HG03060 (cell line): ENCODE data around the gene TIGAR.

ENCODE experiments used
- ATAC-seq: cut with Tn5 transposase; IDR thresholded peaks from one replicate; pipeline ENCODE4 v1.9.1; 2021; ENCODE audit warnings: low read depth, moderate number of reproducible peaks; ENCODE audit not compliant: unreplicated experiment

The TIGAR gene

DNA sequence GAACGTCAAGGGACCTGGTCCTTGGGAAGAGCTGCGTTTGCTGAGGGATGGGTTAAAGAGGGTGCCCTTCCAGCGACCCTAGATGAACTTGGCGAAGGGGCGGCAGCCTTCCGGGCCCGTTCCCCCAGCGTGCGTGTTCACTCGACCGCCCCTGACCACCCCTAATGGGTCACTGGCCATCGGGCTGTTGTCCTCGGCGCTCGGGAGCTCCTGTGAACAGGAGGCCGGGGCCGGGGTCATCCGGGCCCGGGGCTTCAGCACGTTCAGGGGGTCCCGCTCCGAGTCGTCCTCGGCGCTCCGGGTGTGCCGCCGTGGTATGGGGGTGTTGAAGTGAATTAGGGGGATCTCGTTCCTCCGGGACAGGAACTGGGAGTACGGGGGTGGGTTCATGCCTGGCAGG lies 49.3 kb downstream of the TIGAR start:
- ATAC-seq, result no peak

DNA sequence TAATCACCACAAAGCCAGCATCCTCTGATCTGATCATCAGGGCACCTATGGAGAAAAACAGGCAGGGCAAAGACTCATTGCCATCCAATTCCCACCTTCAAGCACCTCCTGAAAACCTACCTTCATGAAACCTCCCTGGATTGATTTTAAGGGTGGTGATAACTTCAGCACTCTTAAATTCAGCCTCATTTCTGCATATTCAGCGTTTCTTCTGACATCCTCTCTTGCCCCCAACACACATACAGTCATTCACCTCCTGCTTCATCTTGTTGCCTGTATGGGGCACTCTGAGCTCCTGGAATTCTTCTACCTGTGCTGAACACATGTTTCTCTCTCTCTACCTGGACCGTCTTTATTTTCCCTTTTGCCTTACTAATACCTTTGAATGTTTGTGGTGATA lies 51.6 kb downstream of the TIGAR start:
- no peak for ATAC-seq

DNA sequence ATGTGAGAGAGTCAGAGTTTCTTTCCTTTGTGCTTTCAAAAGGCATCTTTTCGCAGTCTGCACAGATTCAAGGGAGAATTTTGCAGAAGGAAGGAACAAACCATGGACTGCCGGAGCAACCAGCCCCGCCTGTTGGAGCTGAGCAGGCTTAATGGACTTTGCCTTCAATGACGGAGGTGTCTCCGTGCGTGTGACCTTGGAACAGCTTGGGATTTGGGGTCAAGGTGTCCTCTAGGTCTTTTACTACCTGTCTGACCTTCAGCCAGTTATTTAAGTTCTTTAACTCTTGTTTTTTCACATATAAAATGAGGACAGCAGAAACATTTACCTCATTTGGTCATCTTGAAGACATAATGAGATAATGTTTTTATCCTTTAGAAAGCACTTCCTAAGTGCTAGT lies 54.4 kb downstream of the TIGAR start:
- ATAC-seq, result no peak

DNA sequence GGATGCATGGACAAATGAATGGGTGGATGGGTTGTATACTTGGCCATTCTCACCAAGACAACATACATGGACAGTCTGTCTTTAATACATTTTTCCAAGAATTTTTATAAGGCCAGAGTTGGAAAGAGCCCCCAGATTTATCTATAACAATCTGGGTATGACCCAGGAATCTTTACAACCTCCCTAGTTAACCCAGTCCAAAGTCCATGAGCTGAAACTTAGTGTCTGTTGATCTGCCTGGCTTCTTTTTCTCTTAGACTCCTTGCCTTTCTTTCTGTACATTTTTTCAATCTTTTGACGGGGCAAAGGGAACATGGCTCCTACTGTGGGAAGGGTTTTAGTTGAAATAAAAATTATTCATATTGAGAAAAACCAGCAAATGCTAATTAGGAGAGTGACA lies 57.8 kb downstream of the TIGAR start:
- ATAC-seq, result no peak

DNA sequence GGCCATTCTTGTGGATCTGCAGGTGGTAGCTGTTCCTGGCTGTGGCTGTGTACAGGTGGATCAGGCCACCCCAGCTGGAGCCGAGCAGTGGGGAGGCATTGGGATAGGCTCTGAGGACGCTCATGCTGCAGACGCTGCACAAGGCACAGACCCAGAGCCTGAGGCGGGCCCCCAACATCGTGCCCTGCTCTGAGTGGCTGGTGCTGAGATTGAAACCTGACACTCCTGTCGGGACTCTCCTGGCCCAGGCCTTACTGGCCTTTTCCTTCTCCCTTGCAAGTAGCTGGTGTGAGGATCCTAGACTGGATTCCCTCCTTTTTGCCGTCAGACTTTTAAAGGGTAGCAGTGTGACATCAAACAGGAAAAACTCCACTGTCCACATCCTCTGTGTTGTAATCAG lies 58.4 kb downstream of the TIGAR start, which contains the start of gene FGF23:
TSS of gene FGF23 (minus strand) at position 308 of the 400 bp plus-strand sequence. CDS start at position 178, 130 bp downstream.
- ATAC-seq, result no peak

DNA sequence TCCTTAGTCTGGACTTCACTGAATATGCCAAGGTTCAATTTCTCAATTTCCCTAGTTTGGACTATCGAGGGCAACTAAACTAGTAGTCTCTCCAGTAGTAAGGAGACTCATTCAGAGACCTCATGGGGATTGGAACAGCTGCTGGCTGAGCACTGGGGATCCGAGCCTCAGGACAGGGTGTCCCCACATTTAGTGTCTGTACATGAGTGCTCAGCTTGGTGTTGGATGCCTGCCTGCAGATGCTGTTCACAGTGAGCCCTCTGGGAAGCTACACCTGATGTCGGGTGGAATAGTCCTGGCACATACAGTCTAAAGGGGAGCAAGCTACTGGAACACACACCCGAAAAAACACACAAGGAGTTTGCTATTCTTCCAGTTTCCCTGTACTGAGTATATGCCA lies 59.3 kb downstream of the TIGAR start:
- ATAC-seq, result no peak

DNA sequence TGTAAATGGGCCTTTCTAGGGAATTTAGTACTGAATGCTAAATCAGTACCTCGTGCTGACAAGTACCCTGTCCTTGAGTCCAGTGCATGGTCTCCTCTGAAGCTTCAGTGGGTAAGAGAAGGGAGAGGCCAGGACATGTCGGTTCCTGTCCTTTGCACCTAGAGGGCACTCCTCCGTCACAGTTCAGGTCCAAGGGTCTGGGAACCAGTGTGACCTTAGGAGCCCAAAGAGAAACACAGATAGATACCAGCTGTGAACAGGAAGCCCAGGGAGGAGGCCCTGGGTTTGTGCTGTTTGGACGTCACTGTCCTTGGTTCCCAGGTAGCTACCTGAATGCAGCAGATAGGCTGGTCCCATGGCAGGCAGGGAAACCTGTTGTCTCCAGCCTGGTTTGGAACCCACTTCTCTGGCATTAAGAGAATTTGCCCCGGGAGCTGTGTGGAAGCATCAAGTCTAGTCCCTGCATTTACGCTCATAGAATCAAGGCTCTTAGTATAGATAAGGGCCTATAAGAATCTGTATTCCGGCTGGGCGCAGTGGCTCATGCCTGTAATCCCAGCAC lies 62.4 kb downstream of the TIGAR start:
- ATAC-seq, result no peak

DNA sequence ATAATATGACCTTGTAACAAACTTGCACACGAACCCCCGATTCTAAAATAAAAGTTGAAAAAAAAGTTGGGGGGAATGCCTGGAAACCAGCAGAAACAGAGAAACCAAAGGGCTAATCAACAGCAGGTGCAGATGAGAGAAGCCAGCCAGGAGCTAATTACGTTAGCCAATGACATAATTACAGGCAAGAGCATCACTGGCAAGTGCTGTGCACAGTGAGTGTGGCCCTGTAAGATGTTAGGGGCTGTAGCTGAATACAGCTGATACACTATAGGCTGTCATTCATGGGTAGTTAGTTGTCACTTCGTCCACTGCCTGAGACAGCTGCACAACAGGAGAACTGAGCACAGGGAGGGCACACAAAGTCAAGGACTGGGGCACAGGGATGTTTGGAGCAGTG lies 65.8 kb downstream of the TIGAR start:
- ATAC-seq, result no peak

DNA sequence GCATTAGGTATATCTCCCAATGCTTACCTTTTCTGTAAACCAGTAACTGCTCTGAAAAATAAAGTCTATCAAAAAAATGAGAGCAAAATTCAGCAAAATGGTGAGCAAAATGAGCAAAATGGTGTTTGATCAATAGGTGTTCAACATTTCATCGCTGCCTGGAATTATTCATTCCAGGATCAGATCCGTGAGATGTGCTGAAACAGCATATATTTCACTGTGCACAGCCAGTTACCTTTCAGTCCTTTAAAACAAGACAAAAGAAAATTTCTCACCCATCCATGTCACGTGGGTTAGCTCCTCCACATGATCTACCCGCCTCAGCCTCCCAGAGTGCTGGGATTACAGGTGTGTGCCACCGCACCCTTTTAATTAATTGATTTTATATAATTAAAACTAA lies 66.6 kb downstream of the TIGAR start:
- ATAC-seq, result no peak

DNA sequence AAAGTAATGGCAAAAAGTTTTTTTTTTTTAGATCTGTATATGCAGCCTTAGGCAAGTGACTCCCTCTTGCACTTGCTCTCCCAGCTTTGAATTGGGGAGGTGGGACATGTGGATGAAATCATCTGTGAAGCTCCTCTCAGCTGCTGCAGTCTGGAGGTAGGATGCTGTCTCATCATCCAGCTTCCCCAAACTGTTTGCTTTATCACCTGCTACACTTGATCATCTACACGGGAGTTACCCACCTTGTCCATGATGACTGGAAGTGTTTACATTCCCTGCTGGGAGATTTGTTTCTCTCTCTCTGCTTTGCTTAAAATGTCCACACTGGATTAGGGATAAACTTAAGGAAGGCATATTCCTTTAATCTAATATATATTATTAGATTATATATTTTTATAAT lies 67.0 kb downstream of the TIGAR start:
- ATAC-seq, result no peak

DNA sequence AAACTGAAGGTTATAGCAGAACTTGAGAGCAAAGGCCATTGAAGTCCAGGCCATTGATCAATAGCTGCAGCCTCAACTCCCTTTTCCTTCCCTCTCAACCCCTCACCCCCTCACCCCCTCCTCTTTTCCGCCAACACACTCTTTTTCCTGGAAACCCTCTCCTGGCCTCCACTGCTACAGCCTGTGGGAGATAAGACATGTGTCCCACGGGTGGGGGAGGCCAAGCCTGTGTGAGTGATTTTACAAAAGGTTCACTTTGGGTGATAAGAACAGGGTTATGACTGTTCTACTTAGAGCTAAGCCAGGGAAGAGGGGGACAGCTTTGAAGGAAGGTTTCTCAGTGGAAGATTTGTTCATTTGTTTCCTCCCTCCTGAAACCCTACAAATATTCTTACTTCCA lies 67.6 kb downstream of the TIGAR start:
- no peak for ATAC-seq

DNA sequence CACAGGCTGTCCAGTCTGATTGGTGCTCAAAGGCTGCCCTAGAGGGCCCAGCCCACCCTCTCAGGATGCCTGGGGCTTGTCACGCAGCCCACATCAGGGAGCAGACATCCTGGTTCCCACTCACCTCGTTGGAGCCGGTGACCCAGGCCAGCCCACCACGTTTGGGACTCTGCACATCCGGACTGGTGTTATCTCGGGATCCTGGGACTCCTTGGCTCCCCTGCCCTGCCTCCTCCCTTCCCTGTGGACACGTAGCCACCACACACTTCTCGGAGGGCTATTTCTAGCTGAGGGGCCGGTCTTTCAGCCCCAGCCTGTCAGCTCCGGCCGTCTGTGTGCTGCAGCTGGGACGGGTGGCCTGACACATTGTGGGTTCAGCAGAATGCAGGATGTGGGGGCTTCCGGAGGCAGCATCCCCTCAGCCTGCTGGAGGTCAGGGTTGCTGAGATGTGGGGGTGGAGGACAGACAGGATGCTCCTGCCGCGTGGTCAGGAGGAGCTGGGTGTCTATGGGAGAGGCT lies 71.3 kb downstream of the TIGAR start:
- no peak for ATAC-seq

DNA sequence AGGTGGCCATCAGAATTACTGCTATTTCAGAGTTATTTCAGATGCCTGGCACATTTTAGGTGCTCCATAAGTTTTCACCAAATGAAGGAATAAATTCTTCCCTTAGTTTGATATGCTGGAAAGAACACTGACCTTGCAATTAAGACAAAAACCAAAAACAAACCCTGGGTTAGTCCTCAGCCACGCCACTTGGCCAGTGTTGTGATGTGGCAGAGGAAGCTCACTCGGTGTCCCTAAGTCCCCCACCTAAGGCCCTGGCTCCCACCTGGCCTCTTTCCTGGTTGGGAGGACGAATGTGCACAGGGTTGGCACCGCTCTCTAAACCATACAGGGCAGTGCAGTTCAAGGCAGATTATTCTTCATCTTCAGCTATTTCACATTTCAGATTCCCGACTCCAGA lies 72.2 kb downstream of the TIGAR start:
- no peak for ATAC-seq

DNA sequence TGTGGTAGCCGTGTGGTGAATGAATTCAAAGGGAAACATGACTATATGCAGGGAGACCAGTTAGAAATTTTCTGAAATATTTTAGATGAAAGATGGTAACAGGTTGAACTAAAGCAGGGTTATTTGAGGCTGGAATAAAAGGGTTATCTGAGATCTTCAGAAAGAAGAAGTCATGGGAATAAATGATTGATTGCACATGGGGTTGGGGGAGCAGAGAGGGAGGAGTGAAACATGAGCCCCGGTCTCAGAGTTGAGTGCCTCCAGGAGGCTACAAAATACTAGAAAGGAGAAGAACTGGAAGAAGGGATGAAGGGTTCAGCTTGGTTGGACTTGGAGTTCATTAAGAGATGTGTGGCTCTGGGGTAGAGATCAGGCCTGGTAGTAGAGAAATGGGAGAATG lies 74.8 kb downstream of the TIGAR start:
- ATAC-seq, result no peak

DNA sequence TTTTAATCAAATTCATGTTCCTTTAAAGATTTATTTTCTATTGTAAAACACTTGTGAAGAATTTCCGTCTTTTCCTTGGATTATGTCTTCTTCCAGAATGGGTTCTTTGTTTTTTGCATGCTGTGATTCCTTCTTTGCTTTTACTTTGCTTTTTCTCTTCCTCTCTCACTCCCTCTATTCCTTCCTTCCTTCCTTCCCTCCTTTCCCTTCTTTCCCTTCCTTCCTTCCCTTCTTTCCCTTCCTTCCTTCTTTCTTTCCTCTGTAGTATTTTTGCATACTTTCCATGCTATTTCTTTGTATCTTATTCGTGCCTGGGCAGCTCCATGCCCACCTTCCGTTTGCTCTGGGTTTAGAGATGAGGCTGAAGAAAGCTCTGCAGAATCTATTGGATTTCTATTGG lies 80.1 kb downstream of the TIGAR start:
- ATAC-seq, result no peak

DNA sequence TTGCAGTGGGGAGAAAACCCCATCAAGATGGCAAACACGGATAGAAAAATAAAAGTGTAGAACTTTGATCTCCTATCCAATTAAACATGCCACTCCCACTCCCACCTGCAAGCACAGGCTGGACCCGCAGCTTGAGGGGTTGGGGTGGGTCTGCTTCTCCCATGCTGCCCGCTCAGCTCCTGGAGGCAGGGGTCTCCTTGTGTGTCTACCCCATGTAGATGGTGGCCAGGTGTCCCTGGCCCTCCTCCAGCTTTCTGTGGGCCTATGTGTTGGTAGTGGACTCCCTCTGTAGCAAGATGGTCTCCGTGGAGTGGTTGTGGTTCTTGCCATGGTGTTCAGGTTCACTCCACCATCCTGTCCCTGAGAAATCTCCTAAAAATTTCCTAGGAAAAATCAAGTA lies 82.0 kb downstream of the TIGAR start:
- ATAC-seq, result no peak
